Neutrophil (primary cell): ENCODE measurements around the gene TXNDC11.

Experiments
- H3K27ac ChIP-seq: fragments of 200-600 bp; sonication (generic); 2 replicates; pipeline ENCODE4 v1.5.1; 2016; ENCODE audit warnings: mild to moderate bottlenecking, moderate library complexity
- H3K27me3 ChIP-seq: fragments of 200-600 bp; sonication (generic); 2 replicates; pipeline ENCODE4 v1.6.0; 2016; ENCODE audit warnings: mild to moderate bottlenecking
- H3K36me3 ChIP-seq: fragments of 200-600 bp; sonication (generic); 2 replicates; pipeline ENCODE4 v1.5.1; 2017
- H3K4me1 ChIP-seq, 2 experiments: fragments of 200-600 bp in 1 of 2; sonication (generic) in 1 of 2; 1 replicate in 1 of 2; 2 replicates in 1 of 2; pipeline versions ENCODE4 v1.5.1 to v1.6.1; 2013 to 2016; ENCODE audit warnings: low read depth in 1 of 2, low read length in 1 of 2, mild to moderate bottlenecking in 1 of 2, moderate library complexity in 1 of 2; ENCODE audit not compliant: control insufficient read depth in 1 of 2, insufficient read depth in 1 of 2
- H3K4me3 ChIP-seq, 2 experiments: fragments of 200-600 bp in 1 of 2; sonication (generic) in 1 of 2; 1 replicate in 1 of 2; 2 replicates in 1 of 2; pipeline ENCODE4 v1.5.1; 2013 to 2016; ENCODE audit warnings: low read depth in 1 of 2, low read length in 1 of 2, mild to moderate bottlenecking in 1 of 2, moderate library complexity in 1 of 2
- H3K9me3 ChIP-seq: fragments of 200-600 bp; sonication (generic); 2 replicates; pipeline ENCODE4 v1.5.1; 2016
- CTCF ChIP-seq: fragments of 200-600 bp; sonication (generic); IDR thresholded peaks from 2 replicates; pipeline ENCODE4 v1.5.1; 2016; ENCODE audit warnings: antibody characterized with exemption

The TXNDC11 gene

DNA sequence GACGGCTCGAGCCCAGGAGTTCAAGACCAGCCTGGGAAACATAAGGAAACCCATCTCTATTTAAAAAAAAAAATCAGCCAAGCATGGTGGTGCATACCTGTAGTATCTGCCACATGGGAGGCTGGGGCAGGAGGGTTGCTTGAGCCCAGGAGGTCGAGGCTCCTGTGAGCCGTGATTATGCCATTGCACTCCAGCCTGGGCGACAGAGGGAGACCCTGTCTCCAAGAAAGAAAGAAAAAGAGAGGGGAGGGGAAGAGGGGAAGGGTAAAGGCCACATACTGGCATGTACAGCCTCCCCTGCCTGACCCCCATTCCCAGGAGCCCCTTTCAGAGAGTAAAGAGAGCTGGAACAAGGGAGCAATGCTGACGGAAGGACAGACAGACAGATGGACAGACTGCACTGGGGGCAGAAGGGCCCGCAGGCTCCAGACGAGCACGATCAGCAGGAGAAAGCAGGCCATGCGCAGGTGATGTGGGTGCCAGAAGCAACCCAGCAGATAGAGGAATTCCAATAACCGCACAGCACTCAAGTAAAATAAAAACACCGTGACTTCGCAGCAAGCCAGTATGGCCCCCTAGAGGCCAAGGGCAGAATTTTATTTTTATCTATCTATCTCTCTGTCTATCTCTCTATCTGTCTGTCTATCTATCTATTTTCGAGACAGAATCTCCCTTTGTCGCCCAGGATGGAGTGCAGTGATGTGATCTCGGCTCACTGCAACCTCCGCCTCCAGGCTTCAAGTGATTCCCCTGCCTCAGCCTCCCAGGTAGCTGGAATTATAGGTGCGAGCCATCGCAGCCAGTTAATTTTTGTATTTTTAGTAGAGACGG is 101.5 kb downstream of the TXNDC11 start:
- H3K9me3 ChIP-seq: no peaks in the 10 kb centered on the region
- H3K4me3 ChIP-seq: peak overlapping the region; percentile 36 to 54
- H3K27ac ChIP-seq: peak overlapping the region; percentile 100
- TF ChIP-seq CTCF: peak; percentile 84
- no peaks in the 10 kb centered on the region for H3K36me3 ChIP-seq
- H3K27me3 ChIP-seq: no peaks in the 10 kb centered on the region
- peaks cover 52 to 53% of the 10 kb centered on the region in 2 experiments for H3K4me1 ChIP-seq

DNA sequence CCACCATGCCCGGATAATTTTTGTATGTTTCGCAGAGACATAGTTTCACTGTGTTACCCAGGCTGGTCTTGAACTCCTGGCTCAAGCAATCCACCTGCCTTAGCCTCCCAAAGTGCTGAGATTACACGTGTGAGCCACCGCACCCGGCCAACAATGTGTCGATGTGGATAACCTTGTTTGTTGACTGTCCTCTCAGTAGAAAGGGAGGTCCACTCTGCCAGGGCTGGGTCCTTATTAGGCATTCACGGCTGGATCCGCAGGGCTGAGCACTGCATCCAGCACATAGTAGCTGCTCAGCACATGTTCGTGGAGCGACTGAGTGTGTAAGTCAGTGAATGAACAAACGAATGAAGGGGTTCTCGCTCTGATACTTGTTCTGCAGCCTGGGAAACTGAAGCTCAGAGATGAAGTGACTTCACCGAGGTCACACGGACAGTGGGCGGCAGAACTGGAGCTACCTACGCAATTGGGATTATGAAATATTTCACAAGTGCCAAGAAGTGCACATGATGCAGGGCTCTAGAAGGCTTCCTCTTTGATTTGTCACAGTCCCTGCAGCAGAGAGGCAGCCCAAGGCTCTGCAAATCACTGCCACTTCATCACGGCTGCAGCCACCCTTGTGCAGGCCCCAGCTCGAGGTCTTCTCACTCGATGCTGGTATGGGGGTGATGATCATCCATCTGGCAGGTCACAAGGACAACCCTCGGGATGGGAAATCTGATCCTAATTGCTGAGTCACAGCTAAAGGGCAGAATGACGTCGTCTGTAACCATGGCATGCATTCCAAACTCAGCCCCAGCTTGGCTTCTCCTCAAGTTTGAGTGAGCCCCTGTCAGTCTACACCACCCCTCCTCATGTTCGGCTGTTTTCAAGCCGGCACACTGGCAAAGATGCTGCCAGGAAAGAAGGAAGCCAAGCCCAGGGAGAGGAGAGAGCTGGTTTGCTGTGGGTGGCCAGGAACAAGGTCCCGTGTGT is 102.4 kb downstream of the TXNDC11 start:
- TF ChIP-seq CTCF: peak; percentile 41
- Histone ChIP-seq H3K36me3 (no peaks in the 10 kb centered on the region), H3K27ac (peak overlapping the region; percentile 100), H3K4me3 (peak overlapping the region; percentile 36 to 54), H3K4me1 (peaks cover 62 to 63% of the 10 kb centered on the region in 2 experiments), H3K9me3 (no peaks in the 10 kb centered on the region), H3K27me3 (no peaks in the 10 kb centered on the region)

DNA sequence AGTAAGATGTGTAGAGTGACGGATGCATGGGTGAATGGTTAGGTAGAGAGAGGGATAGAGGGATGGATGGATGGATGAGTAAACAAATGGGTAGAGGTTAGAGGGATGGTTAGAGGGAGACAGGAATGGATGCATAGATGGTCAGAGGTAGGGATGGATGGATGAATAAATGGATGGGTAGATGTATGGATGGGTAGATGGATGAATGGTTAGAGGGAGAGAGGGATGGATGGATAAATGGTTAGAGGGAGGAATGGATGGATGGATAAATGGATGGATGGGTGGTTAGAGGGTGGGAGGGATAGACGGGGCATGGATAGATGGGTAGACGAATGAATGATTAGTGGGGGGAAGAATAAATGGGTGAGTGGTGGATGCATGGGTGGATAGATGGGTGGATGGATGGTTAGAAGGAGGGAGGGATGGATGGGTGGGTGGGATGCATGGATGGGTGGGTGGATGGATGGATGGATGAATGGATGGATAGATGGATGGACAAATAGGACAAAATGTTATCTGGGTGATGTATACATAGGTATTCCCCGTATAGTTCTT is 103.6 kb downstream of the TXNDC11 start:
- Histone ChIP-seq H3K4me3 (peak overlapping the region in 1 of 2 experiments; percentile 54), H3K27ac (peak overlapping the region; percentile 100), H3K9me3 (no peaks in the 10 kb centered on the region), H3K4me1 (peaks cover 73 to 74% of the 10 kb centered on the region in 2 experiments), H3K36me3 (no peaks in the 10 kb centered on the region), H3K27me3 (no peaks in the 10 kb centered on the region)
- no peak for TF ChIP-seq CTCF

- no peaks in the 10 kb centered on the region for H3K36me3 ChIP-seq
- H3K4me1 ChIP-seq: peaks cover 82 to 84% of the 10 kb centered on the region in 2 experiments
- TF ChIP-seq CTCF: no peak
- no peak overlapping the region for H3K4me3 ChIP-seq
- H3K27ac ChIP-seq: peak overlapping the region; percentile 55
- H3K9me3 ChIP-seq: no peaks in the 10 kb centered on the region
- H3K27me3 ChIP-seq: no peaks in the 10 kb centered on the region
These were observed 104.5 kb downstream of the TXNDC11 start for GRCh38 chr16:11638140-11638539.

GRCh38 chr16:11637320-11637719 is 105.3 kb downstream of the TXNDC11 start:
- Histone ChIP-seq H3K27ac (peak overlapping the region; percentile 48), H3K9me3 (no peaks in the 10 kb centered on the region), H3K4me3 (no peak overlapping the region), H3K27me3 (no peaks in the 10 kb centered on the region), H3K4me1 (peaks cover 90 to 92% of the 10 kb centered on the region in 2 experiments), H3K36me3 (no peaks in the 10 kb centered on the region)
- TF ChIP-seq CTCF: no peak
